Left lobe of liver (tissue), 2 donors: ENCODE results near the gene NDST3. TPM values are rescaled to one million over a fixed set of nuclear protein-coding genes. Genes with fewer than 3 reads are reported as not detected.

ENCODE experiments used
- ATAC-seq: fragments of 200-7000 bp; cut with Tn5 transposase; one replicate; pipeline ENCODE4 v1.9.1; 2020; ENCODE audit warnings: mild to moderate bottlenecking, moderate library complexity
- DNase-seq: peaks from one replicate; pipeline ENCODE4 v3.0.0-alpha.2; 2020; ENCODE audit warnings: low spot score
- total RNA-seq: library from RNA; stranded (reverse); gene quantifications from one replicate; pipeline ENCODE4 v1.2.1, GENCODE V29; 2021
- donor health status: DM: no; HTN: no; CAD: no; lungs with moderate emphysema.
- donor health status: DM: no; HTN: yes; CAD: no.

Gene NDST3
- total RNA-seq, 1 donor from 2014 or later: 0.48 TPM

GRCh38 chr4:118173126-118173525 is 138.8 kb downstream of the NDST3 start:
- no peak for ATAC-seq
- no peak for DNase-seq

- ATAC-seq: no peak
- DNase-seq: no peak
These were observed 139.9 kb downstream of the NDST3 start for GRCh38 chr4:118173956-118174725.

GRCh38 chr4:118175506-118175905 is 141.2 kb downstream of the NDST3 start:
- DNase-seq: no peak
- ATAC-seq: no peak

GRCh38 chr4:118177126-118177525 is 142.8 kb downstream of the NDST3 start:
- no peak for DNase-seq
- ATAC-seq: no peak

- no peak for ATAC-seq
- DNase-seq: no peak
These were observed 146.5 kb downstream of the NDST3 start for GRCh38 chr4:118180776-118181175.

GRCh38 chr4:118190903-118191302 is 156.6 kb downstream of the NDST3 start:
- no peak for ATAC-seq
- no peak for DNase-seq

- ATAC-seq (no peak), DNase-seq (no peak)
These were observed 159.1 kb downstream of the NDST3 start for GRCh38 chr4:118193421-118193820.

GRCh38 chr4:118206627-118207026 is 172.3 kb downstream of the NDST3 start:
- DNase-seq (no peak), ATAC-seq (no peak)

- peak; percentile 45 for ATAC-seq
- no peak for DNase-seq
These were observed 178.8 kb downstream of the NDST3 start for GRCh38 chr4:118213101-118213500.

GRCh38 chr4:118215826-118216225 is 181.5 kb downstream of the NDST3 start:
- DNase-seq: no peak
- no peak for ATAC-seq

- no peak for DNase-seq
- no peak for ATAC-seq
These were observed 187.0 kb downstream of the NDST3 start for GRCh38 chr4:118221227-118221800.

GRCh38 chr4:118224243-118224829 is 190.1 kb downstream of the NDST3 start:
- DNase-seq (no peak), ATAC-seq (peak; percentile 89)

- DNase-seq: no peak
- no peak for ATAC-seq
These were observed 191.2 kb downstream of the NDST3 start for GRCh38 chr4:118225511-118225910.

- DNase-seq (no peak), ATAC-seq (no peak)
These were observed 192.2 kb downstream of the NDST3 start for GRCh38 chr4:118226311-118227010.

- no peak for DNase-seq
- ATAC-seq: no peak
These were observed 201.4 kb downstream of the NDST3 start for GRCh38 chr4:118235566-118236120.

- DNase-seq (no peak), ATAC-seq (no peak)
These were observed 203.2 kb downstream of the NDST3 start for GRCh38 chr4:118237531-118237930.

- ATAC-seq (no peak), DNase-seq (no peak)
These were observed 215.6 kb downstream of the NDST3 start for GRCh38 chr4:118249890-118250289.

GRCh38 chr4:118254368-118254767 is 220.1 kb downstream of the NDST3 start:
- ATAC-seq (no peak), DNase-seq (no peak)

GRCh38 chr4:118259111-118259510 is 224.8 kb downstream of the NDST3 start:
- DNase-seq: no peak
- ATAC-seq: no peak

- no peak for ATAC-seq
- no peak for DNase-seq
These were observed 226.0 kb downstream of the NDST3 start for GRCh38 chr4:118260309-118260708.

GRCh38 chr4:118264096-118264495 is 229.8 kb downstream of the NDST3 start:
- no peak for ATAC-seq
- DNase-seq: no peak
